Mesodermal cell (in vitro differentiated cells): Measurements from ENCODE around the gene SERPINA9.
"Not testable (repeated sequence)": the region's sequence is repeated elsewhere in the genome, so short reads cannot be mapped to it uniquely, and the experiment has no call there.

Experiments
- H3K27ac ChIP-seq: 2 replicates; pipeline ENCODE4 v1.7.0; 2013; ENCODE audit warnings: mild to moderate bottlenecking, low read depth, low read length, moderate library complexity; ENCODE audit not compliant: severe bottlenecking
- H3K36me3 ChIP-seq: 2 replicates; pipeline ENCODE4 v1.7.1; 2013; ENCODE audit warnings: mild to moderate bottlenecking, low read length, moderate library complexity; ENCODE audit not compliant: control insufficient read depth, insufficient read depth
- H3K4me1 ChIP-seq: one replicate; pipeline ENCODE4 v1.7.1; 2013; ENCODE audit warnings: mild to moderate bottlenecking, low read length; ENCODE audit not compliant: insufficient read depth, control insufficient read depth, poor library complexity, severe bottlenecking
- H3K4me3 ChIP-seq: 2 replicates; pipeline ENCODE4 v1.7.0; 2013; ENCODE audit warnings: low read length, control low read depth, mild to moderate bottlenecking; ENCODE audit not compliant: insufficient read depth, poor library complexity, severe bottlenecking; ENCODE audit errors: extremely low read depth
- H3K9me3 ChIP-seq: 2 replicates; pipeline ENCODE4 v1.7.1; 2013; ENCODE audit warnings: mild to moderate bottlenecking, low read length, moderate library complexity; ENCODE audit not compliant: control insufficient read depth
- WGBS, 2 experiments: methylation state at CpG; one replicate each; pipeline ENCODE4 v1.1.5; 2013; ENCODE audit warnings: missing lambda C conversion rate in 2 of 2; ENCODE audit not compliant: insufficient coverage in 2 of 2; 5-methylcytosine and 5-hydroxymethylcytosine counted together

The SERPINA9 gene

DNA sequence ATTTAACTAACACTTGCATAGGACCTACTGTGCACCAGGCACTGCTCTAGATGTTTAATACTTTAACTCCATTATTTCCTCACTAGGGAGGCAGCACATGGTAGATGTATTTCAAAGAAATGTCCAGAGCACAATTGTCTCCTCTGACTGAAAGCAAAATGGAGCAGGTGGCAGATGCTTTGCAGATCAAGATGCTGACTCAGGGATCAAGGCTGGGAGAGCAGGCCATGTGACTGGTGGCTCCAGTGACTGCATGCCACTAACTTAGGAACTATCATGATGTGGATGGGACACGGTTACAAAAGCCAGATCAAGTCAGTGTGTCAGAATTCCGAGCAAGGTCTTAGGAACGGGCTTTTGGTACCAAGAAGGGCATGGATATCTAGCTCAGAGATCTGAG is 51.6 kb downstream of the SERPINA9 start:
- Histone ChIP-seq H3K9me3 (no peaks in the 10 kb centered on the region), H3K4me1 (no peaks in the 10 kb centered on the region), H3K4me3 (no peak overlapping the region), H3K27ac (no peak overlapping the region), H3K36me3 (no peaks in the 10 kb centered on the region)
- WGBS, 2 experiments: 86 to 93% methylated on average over 3 of the region's 3 CpGs

DNA sequence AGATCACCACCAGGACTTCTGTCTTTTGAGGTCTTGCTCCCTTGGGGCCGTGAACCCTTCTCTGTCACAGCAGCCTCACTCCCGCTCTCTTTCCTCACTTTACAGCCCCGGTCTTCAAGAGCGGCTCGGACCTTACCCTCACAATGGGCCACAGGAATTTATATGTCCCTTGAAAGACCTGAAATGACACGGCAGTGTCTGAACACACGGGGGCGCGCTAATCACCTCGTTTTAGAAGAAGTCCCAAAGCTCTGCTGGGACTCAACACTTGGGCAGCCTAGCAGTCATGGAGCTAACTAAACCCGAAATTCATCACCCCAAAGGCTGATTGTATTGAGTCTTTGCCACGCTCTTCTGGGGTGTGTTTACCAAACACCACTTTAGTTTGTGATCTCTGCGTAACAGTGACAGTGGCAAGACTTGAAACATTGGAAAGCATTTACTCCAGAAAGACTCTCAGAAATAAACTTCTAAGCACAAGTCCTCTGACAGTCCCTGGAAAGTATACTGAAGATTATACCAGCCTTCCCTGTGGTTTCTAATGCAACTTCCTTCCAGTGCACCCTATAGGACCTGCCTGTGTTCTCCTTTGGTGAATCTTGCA is 52.4 kb downstream of the SERPINA9 start:
- WGBS, 2 experiments: 12 to 18% methylated on average over 10 to 13 of the region's 13 CpGs
- H3K4me1 ChIP-seq: no peaks in the 10 kb centered on the region
- no peaks in the 10 kb centered on the region for H3K36me3 ChIP-seq
- H3K9me3 ChIP-seq: no peaks in the 10 kb centered on the region
- H3K27ac ChIP-seq: no peak overlapping the region
- no peak overlapping the region for H3K4me3 ChIP-seq

DNA sequence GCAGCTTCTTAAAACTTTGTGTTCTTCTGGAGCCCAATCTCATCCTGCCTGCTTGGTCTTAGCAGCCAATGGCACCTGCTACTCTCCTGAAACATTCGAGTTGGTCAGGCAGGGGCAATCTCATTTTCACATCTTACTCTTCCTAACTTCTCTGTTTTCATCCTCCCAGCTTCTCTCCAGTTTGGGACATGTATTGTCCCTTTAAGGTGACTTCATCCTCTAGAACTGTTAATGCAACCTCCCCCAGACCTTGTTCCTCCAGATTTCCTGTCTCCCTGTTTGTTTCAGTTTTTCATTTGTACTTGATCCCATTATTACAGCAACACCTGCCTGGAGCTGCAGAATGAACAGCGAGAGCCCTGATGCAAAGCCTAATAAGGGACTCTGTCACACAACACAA is 54.7 kb downstream of the SERPINA9 start:
- H3K9me3 ChIP-seq: no peaks in the 10 kb centered on the region
- 92 to 100% methylated on average over 1 to 2 of the region's 2 CpGs for WGBS, 2 experiments
- no peaks in the 10 kb centered on the region for H3K36me3 ChIP-seq
- no peak overlapping the region for H3K4me3 ChIP-seq
- no peak overlapping the region for H3K27ac ChIP-seq
- no peaks in the 10 kb centered on the region for H3K4me1 ChIP-seq

DNA sequence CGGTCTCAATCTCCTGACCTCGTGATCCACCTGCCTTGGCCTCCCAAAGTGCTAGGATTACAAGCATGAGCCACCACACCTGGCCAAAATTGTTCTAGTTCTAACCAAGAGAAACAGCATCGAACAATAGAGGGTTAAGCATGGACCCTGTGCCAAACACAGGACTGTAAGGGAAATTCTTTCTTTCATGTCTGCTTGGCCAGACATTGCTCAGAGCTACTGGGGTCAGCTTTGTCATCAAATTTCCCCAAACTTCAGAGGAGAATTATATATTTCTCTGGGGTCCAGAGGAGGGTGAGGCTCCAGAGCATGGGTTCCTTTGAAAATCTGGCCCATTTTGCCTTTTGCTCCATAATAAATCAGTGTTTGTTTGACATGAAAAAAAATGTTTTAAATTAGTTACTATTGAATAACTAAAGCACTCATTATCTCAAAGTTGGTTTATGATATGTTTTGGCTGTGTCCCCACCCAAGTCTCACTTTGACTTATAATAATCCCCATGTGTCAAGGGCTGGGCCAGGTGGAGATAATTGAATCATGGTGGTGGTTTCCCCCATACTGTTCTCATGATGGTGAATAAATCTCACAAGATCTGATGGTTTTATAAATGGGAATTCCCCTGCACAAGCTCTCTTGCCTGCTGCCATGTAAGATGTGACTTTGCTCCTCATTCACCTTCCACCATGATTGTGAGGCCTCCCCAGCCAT is 58.3 kb downstream of the SERPINA9 start:
- not testable (repeated sequence) for H3K36me3 ChIP-seq, H3K4me1 ChIP-seq, H3K4me3 ChIP-seq, H3K27ac ChIP-seq, H3K9me3 ChIP-seq
- WGBS, 2 experiments: 70 to 80% methylated on average over 3 of the region's 3 CpGs
